ENCODE data around the gene C10orf88.

The C10orf88 gene

GRCh38 chr10:122990278-122990677, 36.3 kb upstream of the C10orf88 start:
- Histone ChIP-seq H3K27ac (no peak overlapping the region), H3K9me3 (no peaks in the 10 kb centered on the region), H3K36me3 (peaks cover 18 to 39% (median 35%) of the 10 kb centered on the region in 3 donors), H3K4me3 (no peak overlapping the region), H3K4me1 (no peaks in the 10 kb centered on the region), H3K27me3 (no peaks in the 10 kb centered on the region)
- TF ChIP-seq CTCF (IDR thresholded peaks at IDR 0.05): no peak
- no peak for DNase-seq
- intact Hi-C loops (cut with DNase I; ENCODE audit: low total_unique reads): no loop called here

GRCh38 chr10:122988501-122988900, 34.5 kb upstream of the C10orf88 start:
- no peak for DNase-seq
- Histone ChIP-seq H3K4me1 (no peaks in the 10 kb centered on the region), H3K4me3 (no peak overlapping the region), H3K36me3 (peaks cover 2 to 27% (median 17%) of the 10 kb centered on the region in 3 donors), H3K27ac (no peak overlapping the region), H3K9me3 (no peaks in the 10 kb centered on the region), H3K27me3 (no peaks in the 10 kb centered on the region)
- intact Hi-C loops (cut with DNase I; ENCODE audit: low total_unique reads): no loop called here
- no peak for TF ChIP-seq CTCF (IDR thresholded peaks at IDR 0.05)

GRCh38 chr10:122986335-122986734, 32.3 kb upstream of the C10orf88 start:
- Histone ChIP-seq H3K9me3 (no peaks in the 10 kb centered on the region), H3K4me1 (peaks cover 0 to under 1% (median 0%) of the 10 kb centered on the region in 4 donors)

GRCh38 chr10:122984708-122985107, 30.7 kb upstream of the C10orf88 start:
- H3K9me3 ChIP-seq: no peaks in the 10 kb centered on the region
- H3K36me3 ChIP-seq: peaks cover 0 to 15% (median 0%) of the 10 kb centered on the region in 3 donors
- no peak overlapping the region for H3K27ac ChIP-seq
- no peak overlapping the region for H3K4me3 ChIP-seq
- no peaks in the 10 kb centered on the region for H3K27me3 ChIP-seq
- TF ChIP-seq CTCF (IDR thresholded peaks at IDR 0.05): no peak
- peaks cover 0 to 10% (median 3%) of the 10 kb centered on the region in 4 donors for H3K4me1 ChIP-seq
- intact Hi-C loops (cut with DNase I; ENCODE audit: low total_unique reads): no loop called here
- DNase-seq: no peak

More at GRCh38 chr10:122986335-122986734, 32.3 kb upstream of the C10orf88 start:
- no peak for TF ChIP-seq CTCF (IDR thresholded peaks at IDR 0.05)
- no peaks in the 10 kb centered on the region for H3K27me3 ChIP-seq
- no peak overlapping the region for H3K27ac ChIP-seq
- peaks cover 0 to 18% (median 0%) of the 10 kb centered on the region in 3 donors for H3K36me3 ChIP-seq
- no peak for DNase-seq
- intact Hi-C loops (cut with DNase I; ENCODE audit: low total_unique reads): no loop called here
- no peak overlapping the region for H3K4me3 ChIP-seq

GRCh38 chr10:122983898-122984297, 29.9 kb upstream of the C10orf88 start:
- peaks cover 0 to 15% (median 0%) of the 10 kb centered on the region in 3 donors for H3K36me3 ChIP-seq
- no peak overlapping the region for H3K27ac ChIP-seq
- H3K9me3 ChIP-seq: no peaks in the 10 kb centered on the region
- no peak for TF ChIP-seq CTCF (IDR thresholded peaks at IDR 0.05)
- intact Hi-C loops (cut with DNase I; ENCODE audit: low total_unique reads): no loop called here
- no peak overlapping the region for H3K4me3 ChIP-seq
- no peaks in the 10 kb centered on the region for H3K27me3 ChIP-seq
- H3K4me1 ChIP-seq: peaks cover 0 to 13% (median 6%) of the 10 kb centered on the region in 4 donors
- no peak for DNase-seq

GRCh38 chr10:122981066-122981464, 27.0 kb upstream of the C10orf88 start:
- peak overlapping the region; percentile 81 to 90 for H3K27ac ChIP-seq
- no peak for DNase-seq
- peak; percentile 32 to 45 for TF ChIP-seq CTCF (IDR thresholded peaks at IDR 0.05)
- H3K36me3 ChIP-seq: peaks cover 0 to 7% (median 0%) of the 10 kb centered on the region in 3 donors
- peaks cover 0 to 13% (median 6%) of the 10 kb centered on the region in 4 donors for H3K4me1 ChIP-seq
- H3K9me3 ChIP-seq: no peaks in the 10 kb centered on the region
- intact Hi-C loops (cut with DNase I; ENCODE audit: low total_unique reads): no loop called here
- H3K27me3 ChIP-seq: no peaks in the 10 kb centered on the region
- peak overlapping the region; percentile 64 to 88 for H3K4me3 ChIP-seq
